ENCODE results near the gene DMRTC2.

GRCh38 chr19:41864374-41864773 lies 19.5 kb downstream of the DMRTC2 start:
- TF ChIP-seq ZC3H13 (CRISPR knock-in tag; IDR thresholded peaks at IDR 0.05) (0 out of 2 replicates have a peak, but pooled peaks have one; percentile 31), ZNF441 (CRISPR knock-in tag; IDR thresholded peaks at IDR 0.05; ENCODE audit: borderline replicate concordance) (no peak), MAZ (IDR thresholded peaks at IDR 0.05; ENCODE audit: borderline replicate concordance, low read depth, low read length) (no peak), MAZ (CRISPR knock-in tag; IDR thresholded peaks at IDR 0.05; ENCODE audit: low read depth) (no peak), FOXJ3 (CRISPR knock-in tag; IDR thresholded peaks at IDR 0.05; ENCODE audit: borderline replicate concordance) (no peak), SMC3 (IDR thresholded peaks at IDR 0.05; ENCODE audit: low read length) (no peak), FOXK2 (IDR thresholded peaks at IDR 0.05) (no peak), TCF12 (IDR thresholded peaks at IDR 0.05) (no peak), TCF12 (CRISPR knock-in tag; IDR thresholded peaks at IDR 0.05) (no peak), ZNF253 (CRISPR knock-in tag; IDR thresholded peaks at IDR 0.05; ENCODE audit: borderline replicate concordance) (no peak), SIN3A (IDR thresholded peaks at IDR 0.05; ENCODE audit: borderline replicate concordance, low read depth, low read length) (no peak), ZNF274 (CRISPR knock-in tag; IDR thresholded peaks at IDR 0.05) (no peak), AGO2 (optimal IDR thresholded peaks at IDR 0.05; ENCODE audit: low read depth, low read length) (no peak)
